Measurements from ENCODE around the gene CHD6.

CHD6 gene

DNA sequence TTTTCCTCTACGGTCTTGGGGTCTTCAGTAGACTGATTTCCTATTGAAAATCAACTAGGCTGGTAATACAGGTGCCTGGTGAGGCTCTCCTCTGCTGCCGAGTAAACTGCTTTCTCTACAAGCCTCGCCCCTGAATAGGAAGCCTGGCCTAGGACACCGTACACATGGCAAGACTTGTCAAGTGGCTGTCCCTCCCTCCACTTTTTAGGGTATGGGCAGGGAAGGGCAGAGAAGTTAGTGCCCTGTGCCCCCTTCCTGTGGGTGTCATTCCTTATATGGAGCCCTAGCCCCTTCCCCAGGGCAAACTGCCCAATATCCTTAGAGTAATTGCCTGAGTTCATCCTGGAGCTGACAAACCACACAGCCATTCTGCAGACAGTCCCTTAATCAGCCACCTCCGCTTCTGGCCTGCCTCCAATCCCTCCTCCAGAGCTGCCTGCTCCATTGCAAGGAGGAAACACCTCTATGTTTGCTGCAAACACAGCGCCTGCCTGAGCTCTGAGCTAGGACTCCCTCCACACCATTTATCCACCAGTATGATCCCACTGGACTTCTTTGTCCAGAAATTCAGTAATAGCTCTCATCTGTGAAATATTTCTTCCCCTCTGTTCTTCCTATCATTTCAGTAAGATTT is 93.1 kb downstream of the CHD6 start:
- no peak for DNase-seq
- in situ Hi-C loops (cut with MboI; ENCODE audit: low pct_unique_long_range_greater_than_20kb, low sequenced_read_pairs): no loop called here

DNA sequence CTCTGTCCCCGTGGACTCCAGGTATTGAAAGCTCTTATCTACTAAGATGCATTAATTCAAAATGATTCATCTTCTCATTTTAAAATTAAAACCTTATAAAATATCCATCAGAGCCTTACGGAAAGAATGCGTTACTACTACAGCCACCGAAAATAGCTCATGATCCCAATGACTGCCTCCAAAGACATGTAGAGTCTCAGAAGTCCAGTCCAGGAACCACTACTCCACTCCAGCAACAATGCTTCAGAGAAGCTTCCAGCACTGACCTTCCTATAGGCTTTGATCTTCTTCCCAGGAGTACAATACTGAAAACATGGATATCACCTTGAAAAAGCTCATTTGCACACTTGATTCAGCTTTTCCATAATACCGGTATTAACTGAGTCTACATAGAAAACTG is 94.3 kb downstream of the CHD6 start:
- DNase-seq: no peak
- in situ Hi-C loops (cut with MboI; ENCODE audit: low pct_unique_long_range_greater_than_20kb, low sequenced_read_pairs): no loop called here

GRCh38 chr20:41513829-41514228 is 104.3 kb downstream of the CHD6 start:
- DNase-seq: no peak
- in situ Hi-C loops (cut with MboI; ENCODE audit: low pct_unique_long_range_greater_than_20kb, low sequenced_read_pairs): no loop called here

GRCh38 chr20:41512624-41513023 is 105.6 kb downstream of the CHD6 start:
- DNase-seq: no peak
- in situ Hi-C loops (cut with MboI; ENCODE audit: low pct_unique_long_range_greater_than_20kb, low sequenced_read_pairs): no loop called here

DNA sequence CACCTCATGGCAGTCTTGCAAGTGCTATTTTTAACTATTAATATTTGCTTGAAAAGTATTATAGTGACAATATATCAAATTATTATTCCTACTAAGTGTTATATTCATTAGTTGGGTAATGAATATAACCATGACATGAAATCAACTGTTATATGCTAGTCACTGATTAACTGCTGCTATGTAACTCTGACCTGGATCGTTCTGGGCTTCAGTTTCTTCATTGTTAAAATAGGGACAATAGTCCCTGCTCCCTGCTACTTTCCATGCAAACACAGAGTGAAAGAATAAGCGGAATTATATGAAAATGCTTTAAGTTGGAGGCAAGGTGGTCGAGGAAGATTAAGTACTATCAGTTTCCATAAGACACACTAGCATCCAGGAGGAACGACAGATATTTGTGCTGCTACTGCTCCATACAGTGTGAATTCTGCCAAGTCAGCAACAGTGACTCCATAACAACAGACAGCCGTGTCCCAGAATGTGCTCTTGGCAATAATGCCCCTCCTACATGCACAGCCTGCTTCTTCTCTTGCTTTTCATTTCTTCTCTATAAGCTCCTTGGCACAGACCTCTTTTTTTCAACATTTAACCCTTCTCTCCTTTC is 107.2 kb downstream of the CHD6 start:
- DNase-seq: no peak
- in situ Hi-C loops (cut with MboI; ENCODE audit: low pct_unique_long_range_greater_than_20kb, low sequenced_read_pairs): no loop called here

DNA sequence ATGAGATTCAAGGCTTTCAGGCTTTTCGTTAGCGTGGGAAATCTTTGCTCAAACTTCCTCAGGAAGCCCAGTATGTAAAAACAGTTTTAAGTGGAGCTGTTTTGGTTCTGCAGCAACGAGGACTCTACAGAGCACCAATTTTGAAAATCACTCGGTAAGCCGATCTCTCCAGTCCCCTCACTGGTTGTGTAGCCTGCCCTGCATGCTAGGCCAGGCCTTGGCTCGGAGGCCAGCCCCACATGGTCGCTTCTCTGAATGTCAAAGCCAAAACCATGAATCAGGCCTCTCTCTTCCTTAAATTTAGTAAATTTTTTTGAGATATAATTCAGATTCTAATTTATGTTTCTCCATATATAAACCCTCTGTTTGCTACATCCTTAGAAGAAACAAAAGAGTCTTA is 108.0 kb downstream of the CHD6 start:
- in situ Hi-C loops (cut with MboI; ENCODE audit: low pct_unique_long_range_greater_than_20kb, low sequenced_read_pairs): no loop called here
- no peak for DNase-seq

DNA sequence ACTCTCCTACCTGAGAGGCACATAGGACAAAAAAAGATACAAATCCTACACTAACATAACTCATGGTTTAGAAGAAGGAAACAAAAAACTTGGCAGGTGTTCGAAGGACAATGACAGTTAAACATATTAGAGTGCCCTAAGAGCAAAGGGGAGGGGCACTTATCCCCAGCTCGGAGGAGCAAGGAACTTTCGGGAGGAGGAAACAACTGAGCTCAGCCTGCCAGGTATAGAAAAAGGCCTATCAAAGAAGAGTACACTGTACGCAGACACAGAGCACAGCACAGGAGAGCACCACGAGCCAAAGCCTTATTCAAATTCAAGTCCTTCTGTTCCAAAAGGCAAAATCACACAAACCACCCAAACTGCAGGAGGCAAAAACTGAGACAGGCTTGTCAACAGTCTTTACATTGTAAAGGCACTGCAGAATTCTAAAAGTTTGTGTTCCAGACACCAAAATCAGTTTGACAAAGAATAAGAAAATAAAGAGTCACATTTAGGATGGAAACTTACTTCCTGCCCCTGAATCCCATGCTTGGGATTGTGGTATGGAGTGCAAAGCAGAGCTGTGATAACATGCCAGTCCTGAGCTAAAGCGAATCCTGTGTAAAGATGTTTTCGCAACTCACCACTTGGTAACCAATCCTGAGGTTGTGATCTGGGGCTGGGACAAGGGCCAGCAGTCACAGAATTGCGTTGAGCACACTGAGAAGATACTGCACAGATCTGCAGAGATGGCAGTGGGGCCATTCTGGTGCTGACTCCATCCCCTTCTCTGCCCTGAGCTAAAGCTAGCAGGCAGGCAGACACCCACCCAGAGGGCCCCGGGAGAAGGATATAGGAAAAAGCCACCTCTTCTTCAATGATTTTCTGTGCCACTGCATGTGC is 108.6 kb downstream of the CHD6 start:
- DNase-seq: no peak
- in situ Hi-C loops (cut with MboI; ENCODE audit: low pct_unique_long_range_greater_than_20kb, low sequenced_read_pairs): no loop called here

DNA sequence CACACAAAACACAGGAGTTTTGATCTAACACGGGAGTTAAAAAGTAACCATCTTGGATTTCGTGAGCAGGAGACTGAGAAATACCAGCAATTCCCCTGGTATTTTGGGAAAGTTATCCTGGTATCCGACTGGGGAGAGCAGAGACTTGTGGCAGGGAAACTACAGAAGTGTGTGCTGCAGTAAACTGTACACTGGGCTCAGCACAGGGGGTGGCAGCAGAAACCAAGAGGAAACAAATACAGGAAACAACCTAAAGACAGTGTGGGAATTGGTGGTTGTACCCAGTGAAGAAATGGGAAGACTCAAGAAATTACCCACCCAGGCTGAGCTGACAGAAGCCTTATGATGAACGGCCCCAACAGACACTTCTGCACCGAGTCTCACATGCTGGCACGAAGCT is 109.8 kb downstream of the CHD6 start:
- in situ Hi-C loops (cut with MboI; ENCODE audit: low pct_unique_long_range_greater_than_20kb, low sequenced_read_pairs): no loop called here
- DNase-seq: peak; percentile 32

DNA sequence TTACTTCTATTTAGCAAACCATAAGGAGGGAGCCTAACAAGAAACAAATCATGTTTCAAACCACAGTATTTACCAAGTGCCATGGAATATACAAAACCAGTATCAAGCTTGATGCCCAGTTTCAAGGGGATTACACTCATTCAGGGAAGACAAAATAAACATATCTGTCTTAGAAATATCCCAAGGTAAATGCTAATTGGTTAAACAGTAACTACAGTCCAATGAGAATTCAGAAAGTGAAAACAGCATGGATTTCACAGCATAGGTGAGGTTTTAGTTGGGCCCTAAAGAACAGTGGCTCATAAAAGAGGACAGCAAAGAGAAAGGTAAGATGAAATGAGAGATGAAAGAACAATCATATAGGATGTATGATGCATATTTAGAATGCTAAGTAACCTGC is 110.3 kb downstream of the CHD6 start:
- in situ Hi-C loops (cut with MboI; ENCODE audit: low pct_unique_long_range_greater_than_20kb, low sequenced_read_pairs): no loop called here
- no peak for DNase-seq

GRCh38 chr20:41507436-41507835 is 110.7 kb downstream of the CHD6 start:
- in situ Hi-C loops (cut with MboI; ENCODE audit: low pct_unique_long_range_greater_than_20kb, low sequenced_read_pairs): no loop called here
- DNase-seq: no peak

- in situ Hi-C loops (cut with MboI; ENCODE audit: low pct_unique_long_range_greater_than_20kb, low sequenced_read_pairs): no loop called here
- DNase-seq: no peak
These were observed 111.8 kb downstream of the CHD6 start for GRCh38 chr20:41506192-41506915.

DNA sequence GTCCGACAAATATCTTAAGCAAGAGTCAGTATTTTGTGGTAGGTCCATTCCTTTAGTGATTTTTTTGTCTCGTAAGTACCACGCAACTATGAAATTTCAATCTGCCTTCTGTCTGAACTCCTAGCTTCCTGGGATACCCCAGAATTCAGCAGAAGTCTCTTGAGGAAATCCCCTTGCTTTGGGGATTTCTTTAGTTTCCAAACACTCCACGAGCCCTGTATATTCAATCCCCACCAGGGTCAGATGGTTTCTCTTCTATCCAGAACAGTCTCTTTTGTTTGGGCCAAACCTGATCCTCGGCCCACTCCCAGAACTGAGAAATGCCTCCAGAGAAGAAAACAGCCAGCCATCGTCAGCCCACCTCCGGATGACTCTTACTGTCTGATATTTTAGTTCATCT is 113.0 kb downstream of the CHD6 start:
- in situ Hi-C loops (cut with MboI; ENCODE audit: low pct_unique_long_range_greater_than_20kb, low sequenced_read_pairs): no loop called here
- DNase-seq: no peak

DNA sequence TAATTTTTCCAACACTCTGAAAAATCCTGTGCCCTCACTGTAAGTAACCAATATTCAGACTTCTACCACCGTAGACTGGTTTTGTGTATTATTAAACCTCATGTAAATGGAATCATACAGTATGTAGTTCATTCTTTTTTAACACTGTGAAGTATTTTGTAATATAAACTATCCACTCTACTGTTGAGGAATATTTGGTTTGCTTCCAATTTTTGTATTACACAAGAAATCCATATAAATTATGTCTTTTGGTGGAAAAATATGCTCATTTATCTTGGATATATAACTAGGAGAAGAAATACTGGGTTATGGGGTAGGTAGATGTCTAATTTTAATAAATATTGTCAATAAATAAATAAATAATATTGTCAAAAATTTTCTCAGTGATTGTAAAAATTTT is 116.8 kb downstream of the CHD6 start:
- in situ Hi-C loops (cut with MboI; ENCODE audit: low pct_unique_long_range_greater_than_20kb, low sequenced_read_pairs): no loop called here
- DNase-seq: no peak

DNA sequence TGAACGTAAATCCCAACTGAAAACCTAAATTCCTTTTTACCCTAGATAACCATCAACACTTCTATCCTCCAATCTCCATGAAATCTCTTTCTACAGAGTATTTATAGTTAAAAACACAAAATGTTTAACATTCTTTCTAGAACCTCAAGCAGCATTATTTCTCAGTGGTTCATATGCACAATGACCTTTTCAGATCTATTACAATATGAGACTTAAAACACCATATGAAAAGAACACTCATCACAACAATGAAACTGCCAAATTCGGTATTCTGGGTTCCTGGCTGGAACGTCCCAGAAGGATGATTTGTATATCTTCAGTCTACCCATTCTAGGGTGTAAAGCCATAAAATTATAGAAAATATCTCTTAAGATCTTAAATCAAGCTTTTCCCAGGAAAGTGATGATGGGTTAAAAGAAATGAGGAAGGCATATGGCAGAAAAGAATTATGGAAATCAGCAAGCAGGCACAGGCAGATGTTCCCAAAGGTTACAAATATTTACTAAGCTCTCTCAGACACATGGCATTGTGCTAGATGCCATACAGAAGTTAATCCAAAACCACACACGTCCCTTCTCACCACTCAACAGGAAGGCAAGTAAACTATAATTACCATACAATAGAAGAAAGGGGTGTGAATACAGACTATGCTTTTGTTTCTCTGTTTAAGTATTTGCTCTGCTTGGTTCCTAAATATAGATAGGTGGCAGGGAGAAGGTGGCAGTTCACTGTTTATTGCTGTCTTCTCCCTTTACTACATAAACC is 118.0 kb downstream of the CHD6 start:
- DNase-seq: no peak
- in situ Hi-C loops (cut with MboI; ENCODE audit: low pct_unique_long_range_greater_than_20kb, low sequenced_read_pairs): no loop called here

- in situ Hi-C loops (cut with MboI; ENCODE audit: low pct_unique_long_range_greater_than_20kb, low sequenced_read_pairs): no loop called here
- DNase-seq: no peak
These were observed 119.1 kb downstream of the CHD6 start for GRCh38 chr20:41499064-41499463.

GRCh38 chr20:41497186-41497895 is 120.8 kb downstream of the CHD6 start:
- no peak for DNase-seq
- in situ Hi-C loops (cut with MboI; ENCODE audit: low pct_unique_long_range_greater_than_20kb, low sequenced_read_pairs): no loop called here

- in situ Hi-C loops (cut with MboI; ENCODE audit: low pct_unique_long_range_greater_than_20kb, low sequenced_read_pairs): no loop called here
These were observed 123.7 kb downstream of the CHD6 start for GRCh38 chr20:41494451-41494850.

DNA sequence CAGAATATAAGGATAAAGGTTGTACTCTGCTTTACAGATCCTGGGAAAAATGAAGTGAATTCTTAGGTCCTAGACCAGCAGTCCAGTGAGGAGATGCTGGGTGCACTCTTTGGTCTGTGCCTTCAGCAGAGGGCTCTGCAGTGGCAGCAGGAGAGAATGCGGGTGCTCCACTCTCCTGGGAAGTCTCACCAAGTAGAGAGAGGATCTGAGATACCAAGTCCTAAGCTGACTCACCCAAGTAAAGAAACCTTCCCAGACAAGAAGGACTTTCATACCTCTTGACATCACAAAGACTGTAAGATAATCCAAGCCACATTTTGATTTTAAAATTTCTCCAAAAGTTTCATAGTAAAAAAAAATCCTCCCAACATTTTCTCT is 134.6 kb downstream of the CHD6 start:
- in situ Hi-C loops (cut with MboI; ENCODE audit: low pct_unique_long_range_greater_than_20kb, low sequenced_read_pairs): no loop called here
- DNase-seq: no peak

More at GRCh38 chr20:41494451-41494850, 123.7 kb downstream of the CHD6 start:
- DNase-seq: no peak
